SU-DHL-6 (cell line): ENCODE measurements around the gene INPP5K.
"Not testable (repeated sequence)": the region's sequence is repeated elsewhere in the genome, so short reads cannot be mapped to it uniquely, and the experiment has no call there.

ENCODE experiments used
- CTCF ChIP-seq: fragments of 200-600 bp; sonication (generic); IDR thresholded peaks from one replicate; pipeline ENCODE4 v1.5.1; 2017; ENCODE audit warnings: antibody characterized with exemption, mild to moderate bottlenecking, low read length, moderate library complexity; ENCODE audit not compliant: insufficient read depth, poor library complexity, severe bottlenecking
- EZH2phosphoT487 ChIP-seq: fragments of 200-600 bp; sonication (generic), shearing (Covaris generic); conservative IDR thresholded peaks from 2 replicates; pipeline ENCODE4 v1.6.1; 2018; ENCODE audit warnings: mild to moderate bottlenecking, antibody characterized with exemption, low read length, moderate library complexity, mixed read lengths

- TF ChIP-seq CTCF, EZH2phosphoT487: not testable (repeated sequence)
Measured at GRCh38 chr17:1453694-1454093, 62.7 kb downstream of the INPP5K start.
